GM12878 (cell line): ENCODE results near the gene PRKCQ. TPM values are rescaled to one million over a fixed set of nuclear protein-coding genes. Genes with fewer than 3 reads are reported as not detected.

Experiments used
- ATAC-seq: fragments of 200-7000 bp; cut with Tn5 transposase; 3 replicates; pipeline ENCODE4 v1.9.1; 2020; ENCODE audit warnings: mild to moderate bottlenecking, moderate library complexity
- BruUV-seq: library from RNA; stranded (reverse); fragments of 400-500 nt; replicated peaks from 2 replicates; lab custom pipeline; 2021; lab: Mats Ljungman, UMichigan
- CTCF ChIA-PET: fragments of 300-600 bp; sonication (Branson Sonifier 250); formaldehyde crosslinking; extraction: SDS; loops from one replicate; lab custom pipeline; 2021; ENCODE audit warnings: inconsistent platforms; lab: Yijun Ruan, JAX
- POLR2A ChIA-PET: fragments of 350-600 bp; formaldehyde crosslinking; extraction: SDS; loops from one replicate; lab custom pipeline; 2021; ENCODE audit warnings: inconsistent platforms; lab: Charles Lee
- RAD21 ChIA-PET: fragments of 300-600 bp; sonication (Branson Sonifier 250); formaldehyde crosslinking; loops from one replicate; lab custom pipeline; 2023; ENCODE audit warnings: antibody characterized with exemption; ENCODE audit not compliant: unreplicated experiment; lab: Charles Lee
- SMC1A ChIA-PET: fragments of 300-600 bp; sonication (Branson Sonifier 250); formaldehyde crosslinking; loops from one replicate; lab custom pipeline; 2023; ENCODE audit not compliant: unreplicated experiment, uncharacterized antibody; lab: Charles Lee
- DNase-seq: peaks from one replicate; pipeline ENCODE4 v3.0.0-alpha.2; 2011; ENCODE audit warnings: low read depth, low spot score
- FAIRE-seq: peaks from 3 replicates; lab custom pipeline; 2011; peaks lifted over from hg19 to GRCh38; lab: Jason Lieb, UNC
- H2AFZ ChIP-seq: 2 replicates; pipeline ENCODE4 v1.6.0; 2011; ENCODE audit warnings: low read depth, low read length, control low read depth; ENCODE audit not compliant: control insufficient read depth
- H3K27ac ChIP-seq: 2 replicates; pipeline ENCODE4 v1.5.1; 2011; ENCODE audit warnings: control low read depth; ENCODE audit not compliant: control insufficient read depth, insufficient read depth
- H3K27me3 ChIP-seq, 2 experiments: replicated peaks in 1 of 2; 2 replicates each; pipeline versions ENCODE4 v1.6.0 to v1.6.1; 2011; ENCODE audit warnings: low read length in 1 of 2; ENCODE audit not compliant: control insufficient read depth in 2 of 2, insufficient read depth in 2 of 2
- H3K36me3 ChIP-seq, 2 experiments: 2 replicates each; pipeline ENCODE4 v1.5.1; 2011; ENCODE audit warnings: low read length in 1 of 2; ENCODE audit not compliant: control insufficient read depth in 2 of 2, insufficient read depth in 2 of 2
- H3K4me1 ChIP-seq: 2 replicates; pipeline ENCODE4 v1.6.1; 2011; ENCODE audit warnings: mild to moderate bottlenecking, low read length, moderate library complexity, mixed read lengths; ENCODE audit not compliant: control insufficient read depth, insufficient read depth
- H3K4me2 ChIP-seq: 2 replicates; pipeline ENCODE4 v1.6.0; 2011; ENCODE audit warnings: control low read depth; ENCODE audit not compliant: control insufficient read depth, insufficient read depth
- H3K4me3 ChIP-seq: fragments of 200-600 bp; sonication (generic); 2 replicates; pipeline ENCODE4 v1.5.1; 2016
- H3K79me2 ChIP-seq: 2 replicates; pipeline ENCODE4 v1.6.0; 2011; ENCODE audit warnings: low read length; ENCODE audit not compliant: control insufficient read depth, insufficient read depth
- H3K9ac ChIP-seq: 2 replicates; pipeline ENCODE4 v1.8.0; 2011; ENCODE audit warnings: low read length, control low read depth, mixed read lengths; ENCODE audit not compliant: control insufficient read depth, insufficient read depth
- H3K9me3 ChIP-seq: replicated peaks from 3 replicates; pipeline ENCODE4 v1.5.1; 2011; ENCODE audit warnings: mild to moderate bottlenecking, low read length; ENCODE audit not compliant: control insufficient read depth, insufficient read depth
- H4K20me1 ChIP-seq: 2 replicates; pipeline ENCODE4 v1.6.0; 2011; ENCODE audit not compliant: control insufficient read depth, insufficient read depth
- CREB1 ChIP-seq: IDR thresholded peaks from 2 replicates; pipeline ENCODE4 v1.6.1; 2012; ENCODE audit warnings: low read depth, mild to moderate bottlenecking, inconsistent platforms
- CTCF ChIP-seq, 3 experiments: IDR thresholded peaks in 2 of 3; conservative IDR thresholded peaks in 1 of 3; 2 replicates each; pipeline ENCODE4 v1.5.1; 2011; ENCODE audit warnings: low read depth in 3 of 3, low read length in 3 of 3, mild to moderate bottlenecking in 3 of 3, control low read depth in 2 of 3, moderate library complexity in 2 of 3, inconsistent platforms in 1 of 3, mixed read lengths in 1 of 3; ENCODE audit not compliant: control insufficient read depth in 2 of 3, insufficient read depth in 1 of 3; ENCODE audit errors: extremely low read depth in 1 of 3
- KDM1A ChIP-seq: fragments of 200-600 bp; sonication (generic); IDR thresholded peaks from 2 replicates; pipeline ENCODE4 v1.6.1; 2016; ENCODE audit warnings: borderline replicate concordance
- MTA2 ChIP-seq: fragments of 450-650 bp; IDR thresholded peaks from 2 replicates; pipeline ENCODE4 v1.6.1; 2016; ENCODE audit warnings: low read depth, mild to moderate bottlenecking, moderate library complexity
- PAX8 ChIP-seq: fragments of 450-650 bp; IDR thresholded peaks from 2 replicates; pipeline ENCODE4 v1.6.1; 2017; ENCODE audit warnings: mild to moderate bottlenecking, moderate library complexity
- RAD21 ChIP-seq: IDR thresholded peaks from 2 replicates; pipeline ENCODE4 v1.6.1; 2011; ENCODE audit warnings: mild to moderate bottlenecking, low read depth, low read length, moderate library complexity; ENCODE audit not compliant: insufficient read depth
- SMC3 ChIP-seq: IDR thresholded peaks from 2 replicates; pipeline ENCODE4 v1.6.1; 2011; ENCODE audit warnings: low read length, improper control_type of control experiment, borderline replicate concordance
- STAT3 ChIP-seq: IDR thresholded peaks from 2 replicates; pipeline ENCODE4 v1.6.1; 2011; ENCODE audit warnings: low read depth, low read length, improper control_type of control experiment
- ZBTB40 ChIP-seq: fragments of 450-650 bp; IDR thresholded peaks from 2 replicates; pipeline ENCODE4 v1.6.1; 2016; ENCODE audit warnings: mild to moderate bottlenecking, moderate library complexity, borderline replicate concordance
- ZNF217 ChIP-seq: fragments of 450-650 bp; IDR thresholded peaks from 2 replicates; pipeline ENCODE4 v1.6.1; 2017; ENCODE audit warnings: antibody characterized with exemption, mild to moderate bottlenecking
- ZNF24 ChIP-seq: fragments of 450-650 bp; IDR thresholded peaks from 2 replicates; pipeline ENCODE4 v1.6.1; 2017; ENCODE audit warnings: antibody characterized with exemption, mild to moderate bottlenecking
- WGBS: methylation state at CpG from one replicate; pipeline ENCODE4 v1.1.6; 2016; ENCODE audit warnings: low lambda C conversion rate; ENCODE audit not compliant: insufficient replicate concordance, insufficient coverage; ENCODE audit errors: missing lambda C conversion rate; 5-methylcytosine and 5-hydroxymethylcytosine counted together
- in situ Hi-C: fragments of 300-500 bp; cut with MboI; formaldehyde crosslinking; loops from 9 replicates; pipeline ENCODE4 v1.14.3; 2018; ENCODE audit warnings: mixed read lengths
- intact Hi-C: fragments of 100-400 bp; cut with micrococcal nuclease; formaldehyde crosslinking; loops from one replicate; pipeline ENCODE4 v1.14.2; 2022; ENCODE audit not compliant: unreplicated experiment
- polyA plus RNA-seq, 11 experiments: library from polyadenylated mRNA; depleted of rRNA in 4 of 11; unstranded in 6 of 11; stranded (reverse) in 5 of 11; fragments of >200 nt; fragmentation: Nextera tagmentation in 4 of 11; fragmentation: Illumina TruSeq in 1 of 11; extraction: Ambion mirVana in 4 of 11; extraction: Trizol in 1 of 11; gene quantifications; 1 replicate in 1 of 11; 2 replicates in 10 of 11; pipeline versions ENCODE4 v1.2.1 to v1.2.3, GENCODE V29; 2011 to 2016; ENCODE audit warnings: inconsistent platforms in 2 of 11, missing spikeins in 2 of 11, low read depth in 1 of 11
- total RNA-seq, 4 experiments: library from RNA; depleted of rRNA in 3 of 4; stranded (reverse); fragments of >200 nt in 3 of 4; fragmentation: Illumina TruSeq in 1 of 4; extraction: Trizol in 1 of 4; gene quantifications; 2 replicates each; pipeline versions ENCODE4 v1.2.1 to v1.2.3, GENCODE V29; 2013 to 2021

PRKCQ gene
- total and polyA plus RNA-seq, 10 of the 15 experiments (the other 5 are each of a cell fraction or from before 2014, with no cell fraction given) = 0.26 to 8.9 (median 0.98) TPM

DNA sequence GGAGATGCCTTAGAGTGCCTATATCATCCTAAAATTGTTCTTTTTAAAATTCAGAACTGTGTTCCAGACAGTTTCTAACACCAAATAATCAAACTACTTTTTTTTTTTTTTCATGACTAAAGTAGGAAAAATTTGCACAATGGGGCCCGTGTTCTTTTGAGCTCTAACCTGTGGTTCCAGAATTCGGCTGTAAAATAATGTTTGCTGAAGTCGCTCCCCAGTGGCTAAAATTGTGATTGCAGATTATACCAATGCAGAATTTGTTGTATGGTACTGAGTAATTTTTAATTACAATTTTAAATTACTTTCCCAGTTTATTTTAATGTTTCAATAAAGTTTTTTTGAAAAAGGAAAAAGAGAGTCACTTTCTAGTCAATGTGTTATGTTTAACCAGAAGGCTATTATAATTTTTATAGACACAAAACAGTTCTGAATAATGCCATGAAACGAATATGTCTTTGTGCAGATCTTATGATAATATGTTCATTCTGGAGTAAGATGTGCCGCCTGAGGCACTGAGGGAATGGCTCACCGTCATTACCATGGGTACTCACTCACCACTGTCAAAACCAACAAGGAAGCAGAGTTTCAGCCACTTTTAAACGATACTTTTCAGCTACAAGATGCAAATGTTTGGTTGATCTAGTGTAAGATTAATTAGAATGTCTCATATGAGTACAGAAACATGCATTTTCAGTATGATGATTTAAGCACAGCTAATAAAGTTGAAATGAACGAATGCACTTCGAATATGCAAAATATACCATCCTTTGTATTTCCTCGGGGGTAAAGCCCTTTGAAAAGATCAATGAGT, 173.6 kb downstream of the PRKCQ start:
- no peak overlapping the region for H3K4me3 ChIP-seq
- intact Hi-C loops = no loop called here

More for the DNA sequence above, 173.6 kb downstream of the PRKCQ start:
- in situ Hi-C loops = loop anchor here (10.0 kb wide), 1 partner anchor 392 kb away; no protein-coding TSS in a partner anchor
- SMC1A ChIA-PET = interaction anchor here (0.5 to 2.8 kb wide), 35 partner anchors 10 to 448 kb away, joined by 3 to 28 read pairs (median 4); partner anchors contain the start of gene PFKFB3
- TF ChIP-seq SMC3 (peak; percentile 30; the same call in 1 of the 2 replicates), ZBTB40 (peak; percentile 43; the same call in 1 of the 2 replicates), PAX8 (no peak), STAT3 (no peak), KDM1A (no peak), MTA2 (0 out of 2 replicates have a peak, but pooled peaks have one; percentile 22), RAD21 (peak; percentile 62), ZNF24 (peak; percentile 80), ZNF217 (no peak), CTCF (IDR thresholded peaks at IDR 0.05 in 2 of 3, conservative IDR thresholded peaks at IDR 0.05 in 1 of 3; ENCODE audit: control insufficient read depth in 2 of 3, extremely low read depth in 1 of 3, insufficient read depth in 1 of 3, low read depth in 3 of 3, low read length in 3 of 3) (peak; percentile 37 to 55 (median 48); a peak in 5 of 6 replicates), CREB1 (no peak)
- TF ChIP-seq, all 136 proteins: peak for 6
- CTCF ChIA-PET = interaction anchor here (0.6 to 11.1 kb wide), 62 partner anchors 9 to 614 kb away, joined by 3 to 90 read pairs (median 5); partner anchors contain the start of gene PFKFB3
- H3K27me3 ChIP-seq = no peaks in the 10 kb centered on the region; a peak in 2 of 4 replicates
- no peak overlapping the region for H3K9ac ChIP-seq
- H4K20me1 ChIP-seq = no peaks in the 10 kb centered on the region; the same call in 1 of the 2 replicates
- WGBS = 1% methylated on average over 10 of the region's 10 CpGs
- H3K27ac ChIP-seq = no peak overlapping the region
- RAD21 ChIA-PET = interaction anchor here (0.6 to 3.2 kb wide), 28 partner anchors 8 to 393 kb away, joined by 3 to 29 read pairs (median 3); partner anchors contain the start of gene PFKFB3
- H3K36me3 ChIP-seq = no peaks in the 10 kb centered on the region
- H3K4me2 ChIP-seq = no peak overlapping the region
- POLR2A ChIA-PET = interaction anchor here (0.6 to 1.1 kb wide), 4 partner anchors 201 to 321 kb away, joined by 3 to 5 read pairs (median 4); partner anchors contain the start of gene PFKFB3
- ATAC-seq = peak; percentile 41
- DNase-seq = no peak
- no TSS peak for BruUV-seq
- H3K79me2 ChIP-seq = no peaks in the 10 kb centered on the region
- peak; percentile 62 for FAIRE-seq
- no peaks in the 10 kb centered on the region for H3K9me3 ChIP-seq
- H3K4me1 ChIP-seq = no peaks in the 10 kb centered on the region
- no peak overlapping the region for H2AFZ ChIP-seq
